ENCODE results near the gene CLRN1.

Gene CLRN1

DNA sequence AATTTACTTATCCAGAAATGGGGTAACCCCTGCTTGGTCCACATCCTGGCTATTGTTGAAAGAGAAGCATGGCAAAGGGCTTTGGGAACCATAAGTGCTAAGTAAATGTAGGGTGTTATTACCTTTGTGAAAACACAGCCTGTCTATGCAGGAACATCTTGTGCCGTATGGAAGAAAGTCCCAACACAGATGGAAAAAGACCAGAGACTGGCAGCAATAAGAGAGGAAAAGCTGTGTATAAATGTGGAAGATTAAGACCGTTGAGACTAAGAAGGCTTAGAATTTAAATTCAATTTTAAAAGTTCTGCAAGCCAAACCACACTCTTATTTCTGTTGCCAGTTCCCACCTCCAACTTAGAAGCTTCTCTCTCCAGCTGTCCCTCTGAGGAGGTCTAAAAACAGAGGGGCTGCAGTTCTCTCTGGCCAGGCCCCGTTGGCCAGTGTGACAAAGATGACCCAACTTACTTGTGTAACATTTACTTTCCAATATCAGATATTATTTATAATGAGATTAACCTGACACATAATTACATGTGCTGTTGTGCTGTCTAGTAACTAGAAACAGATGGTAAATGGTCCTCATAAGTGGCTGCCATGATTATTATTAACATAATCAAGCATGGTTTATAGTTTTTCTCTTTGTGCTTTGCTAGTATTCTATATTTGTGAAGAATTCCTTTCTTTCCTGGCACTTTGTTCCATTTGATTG, 74.3 kb downstream of the CLRN1 start (continued):
- TF ChIP-seq, protein P1, sequence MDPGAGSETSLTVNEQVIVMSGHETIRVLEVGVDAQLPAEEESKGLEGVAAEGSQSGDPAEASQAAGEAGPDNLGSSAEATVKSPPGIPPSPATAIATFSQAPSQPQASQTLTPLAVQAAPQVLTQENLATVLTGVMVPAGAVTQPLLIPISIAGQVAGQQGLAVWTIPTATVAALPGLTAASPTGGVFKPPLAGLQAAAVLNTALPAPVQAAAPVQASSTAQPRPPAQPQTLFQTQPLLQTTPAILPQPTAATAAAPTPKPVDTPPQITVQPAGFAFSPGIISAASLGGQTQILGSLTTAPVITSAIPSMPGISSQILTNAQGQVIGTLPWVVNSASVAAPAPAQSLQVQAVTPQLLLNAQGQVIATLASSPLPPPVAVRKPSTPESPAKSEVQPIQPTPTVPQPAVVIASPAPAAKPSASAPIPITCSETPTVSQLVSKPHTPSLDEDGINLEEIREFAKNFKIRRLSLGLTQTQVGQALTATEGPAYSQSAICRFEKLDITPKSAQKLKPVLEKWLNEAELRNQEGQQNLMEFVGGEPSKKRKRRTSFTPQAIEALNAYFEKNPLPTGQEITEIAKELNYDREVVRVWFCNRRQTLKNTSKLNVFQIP (CRISPR knock-in tag; IDR thresholded peaks at IDR 0.05; ENCODE audit: borderline replicate concordance, low read depth) = no peak
- TF ChIP-seq ESRRG (CRISPR knock-in tag; IDR thresholded peaks at IDR 0.05) (no peak), ZC3H10 (CRISPR knock-in tag; IDR thresholded peaks at IDR 0.05) (no peak), ZNF70 (CRISPR knock-in tag; IDR thresholded peaks at IDR 0.05) (no peak)

DNA sequence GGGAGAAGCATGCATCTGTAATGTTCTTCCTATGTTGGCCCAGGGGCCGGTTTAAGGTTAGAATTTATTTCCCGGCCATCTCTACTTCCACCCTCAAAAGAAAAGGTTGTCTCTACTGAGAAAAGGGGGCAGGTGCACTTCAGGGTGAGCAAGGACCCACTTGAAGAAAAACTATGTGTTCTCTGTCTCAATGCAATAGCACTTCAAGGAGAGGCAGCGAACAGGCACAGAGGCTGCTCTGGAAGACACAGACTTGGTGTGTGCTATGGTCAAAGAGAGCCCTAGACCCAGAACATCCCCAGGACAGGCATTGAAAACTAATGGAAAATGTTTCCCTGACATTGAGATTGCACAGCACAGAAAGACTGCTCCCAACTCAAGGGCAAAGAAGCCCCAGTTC, 74.9 kb downstream of the CLRN1 start:
- ATAC-seq = no peak
- no peak for TF ChIP-seq ZNF8 (CRISPR knock-in tag; IDR thresholded peaks at IDR 0.05)
- TF ChIP-seq ZC3H10 (CRISPR knock-in tag; IDR thresholded peaks at IDR 0.05) = no peak
- TF ChIP-seq TCF4 (CRISPR knock-in tag; IDR thresholded peaks at IDR 0.05; ENCODE audit: borderline replicate concordance) = no peak
- no peak for TF ChIP-seq ZFP30 (CRISPR knock-in tag; IDR thresholded peaks at IDR 0.05)
- TF ChIP-seq ZNF70 (CRISPR knock-in tag; IDR thresholded peaks at IDR 0.05) = no peak
- TF ChIP-seq GLIS3 (CRISPR knock-in tag; IDR thresholded peaks at IDR 0.05) = no peak
- no peak for TF ChIP-seq TOX (CRISPR knock-in tag; IDR thresholded peaks at IDR 0.05; ENCODE audit: borderline replicate concordance)
- TF ChIP-seq ZFP3 (CRISPR knock-in tag; IDR thresholded peaks at IDR 0.05) = no peak
- TF ChIP-seq SNAI2 (CRISPR knock-in tag; IDR thresholded peaks at IDR 0.05) = no peak

DNA sequence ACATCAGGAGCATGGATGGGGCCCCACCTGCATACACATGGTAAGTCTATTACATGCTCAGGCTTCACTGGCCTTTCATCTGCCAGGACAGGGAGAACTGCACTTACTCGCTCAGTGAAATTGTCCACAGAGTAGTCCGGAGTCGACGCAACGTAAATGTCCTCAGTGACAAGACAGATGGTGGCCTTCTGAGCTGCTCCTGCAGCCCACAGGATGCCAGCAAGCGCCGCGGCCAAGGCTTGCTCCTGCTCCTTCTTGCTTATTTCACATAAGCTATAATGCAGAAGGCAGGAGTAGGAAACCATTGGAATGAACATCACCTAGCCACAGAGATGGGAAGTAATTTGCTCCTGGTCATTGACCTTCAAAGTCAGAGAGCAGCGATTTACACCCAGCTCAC, 81.7 kb downstream of the CLRN1 start:
- ATAC-seq = no peak
- TF ChIP-seq, protein P2, sequence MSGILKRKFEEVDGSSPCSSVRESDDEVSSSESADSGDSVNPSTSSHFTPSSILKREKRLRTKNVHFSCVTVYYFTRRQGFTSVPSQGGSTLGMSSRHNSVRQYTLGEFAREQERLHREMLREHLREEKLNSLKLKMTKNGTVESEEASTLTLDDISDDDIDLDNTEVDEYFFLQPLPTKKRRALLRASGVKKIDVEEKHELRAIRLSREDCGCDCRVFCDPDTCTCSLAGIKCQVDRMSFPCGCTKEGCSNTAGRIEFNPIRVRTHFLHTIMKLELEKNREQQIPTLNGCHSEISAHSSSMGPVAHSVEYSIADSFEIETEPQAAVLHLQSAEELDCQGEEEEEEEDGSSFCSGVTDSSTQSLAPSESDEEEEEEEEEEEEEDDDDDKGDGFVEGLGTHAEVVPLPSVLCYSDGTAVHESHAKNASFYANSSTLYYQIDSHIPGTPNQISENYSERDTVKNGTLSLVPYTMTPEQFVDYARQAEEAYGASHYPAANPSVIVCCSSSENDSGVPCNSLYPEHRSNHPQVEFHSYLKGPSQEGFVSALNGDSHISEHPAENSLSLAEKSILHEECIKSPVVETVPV (CRISPR knock-in tag; IDR thresholded peaks at IDR 0.05) = no peak
- TF ChIP-seq, protein P3, sequence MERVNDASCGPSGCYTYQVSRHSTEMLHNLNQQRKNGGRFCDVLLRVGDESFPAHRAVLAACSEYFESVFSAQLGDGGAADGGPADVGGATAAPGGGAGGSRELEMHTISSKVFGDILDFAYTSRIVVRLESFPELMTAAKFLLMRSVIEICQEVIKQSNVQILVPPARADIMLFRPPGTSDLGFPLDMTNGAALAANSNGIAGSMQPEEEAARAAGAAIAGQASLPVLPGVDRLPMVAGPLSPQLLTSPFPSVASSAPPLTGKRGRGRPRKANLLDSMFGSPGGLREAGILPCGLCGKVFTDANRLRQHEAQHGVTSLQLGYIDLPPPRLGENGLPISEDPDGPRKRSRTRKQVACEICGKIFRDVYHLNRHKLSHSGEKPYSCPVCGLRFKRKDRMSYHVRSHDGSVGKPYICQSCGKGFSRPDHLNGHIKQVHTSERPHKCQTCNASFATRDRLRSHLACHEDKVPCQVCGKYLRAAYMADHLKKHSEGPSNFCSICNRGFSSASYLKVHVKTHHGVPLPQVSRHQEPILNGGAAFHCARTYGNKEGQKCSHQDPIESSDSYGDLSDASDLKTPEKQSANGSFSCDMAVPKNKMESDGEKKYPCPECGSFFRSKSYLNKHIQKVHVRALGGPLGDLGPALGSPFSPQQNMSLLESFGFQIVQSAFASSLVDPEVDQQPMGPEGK (CRISPR knock-in tag; IDR thresholded peaks at IDR 0.05; ENCODE audit: borderline replicate concordance) = no peak
- TF ChIP-seq TCF4 (CRISPR knock-in tag; IDR thresholded peaks at IDR 0.05; ENCODE audit: borderline replicate concordance) (no peak), SNAI2 (CRISPR knock-in tag; IDR thresholded peaks at IDR 0.05) (no peak), ISL1 (CRISPR knock-in tag; IDR thresholded peaks at IDR 0.05) (no peak), ZFP30 (CRISPR knock-in tag; IDR thresholded peaks at IDR 0.05) (no peak), ZNF8 (CRISPR knock-in tag; IDR thresholded peaks at IDR 0.05) (no peak), BACH2 (CRISPR knock-in tag; IDR thresholded peaks at IDR 0.05; ENCODE audit: borderline replicate concordance) (no peak), OSR1 (CRISPR knock-in tag; IDR thresholded peaks at IDR 0.05) (no peak), PPARA (CRISPR knock-in tag; IDR thresholded peaks at IDR 0.05; ENCODE audit: borderline replicate concordance) (no peak), GLIS3 (CRISPR knock-in tag; IDR thresholded peaks at IDR 0.05) (no peak)
- TF ChIP-seq, protein P4, sequence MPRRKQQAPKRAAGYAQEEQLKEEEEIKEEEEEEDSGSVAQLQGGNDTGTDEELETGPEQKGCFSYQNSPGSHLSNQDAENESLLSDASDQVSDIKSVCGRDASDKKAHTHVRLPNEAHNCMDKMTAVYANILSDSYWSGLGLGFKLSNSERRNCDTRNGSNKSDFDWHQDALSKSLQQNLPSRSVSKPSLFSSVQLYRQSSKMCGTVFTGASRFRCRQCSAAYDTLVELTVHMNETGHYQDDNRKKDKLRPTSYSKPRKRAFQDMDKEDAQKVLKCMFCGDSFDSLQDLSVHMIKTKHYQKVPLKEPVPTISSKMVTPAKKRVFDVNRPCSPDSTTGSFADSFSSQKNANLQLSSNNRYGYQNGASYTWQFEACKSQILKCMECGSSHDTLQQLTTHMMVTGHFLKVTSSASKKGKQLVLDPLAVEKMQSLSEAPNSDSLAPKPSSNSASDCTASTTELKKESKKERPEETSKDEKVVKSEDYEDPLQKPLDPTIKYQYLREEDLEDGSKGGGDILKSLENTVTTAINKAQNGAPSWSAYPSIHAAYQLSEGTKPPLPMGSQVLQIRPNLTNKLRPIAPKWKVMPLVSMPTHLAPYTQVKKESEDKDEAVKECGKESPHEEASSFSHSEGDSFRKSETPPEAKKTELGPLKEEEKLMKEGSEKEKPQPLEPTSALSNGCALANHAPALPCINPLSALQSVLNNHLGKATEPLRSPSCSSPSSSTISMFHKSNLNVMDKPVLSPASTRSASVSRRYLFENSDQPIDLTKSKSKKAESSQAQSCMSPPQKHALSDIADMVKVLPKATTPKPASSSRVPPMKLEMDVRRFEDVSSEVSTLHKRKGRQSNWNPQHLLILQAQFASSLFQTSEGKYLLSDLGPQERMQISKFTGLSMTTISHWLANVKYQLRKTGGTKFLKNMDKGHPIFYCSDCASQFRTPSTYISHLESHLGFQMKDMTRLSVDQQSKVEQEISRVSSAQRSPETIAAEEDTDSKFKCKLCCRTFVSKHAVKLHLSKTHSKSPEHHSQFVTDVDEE (CRISPR knock-in tag; IDR thresholded peaks at IDR 0.05) = no peak

DNA sequence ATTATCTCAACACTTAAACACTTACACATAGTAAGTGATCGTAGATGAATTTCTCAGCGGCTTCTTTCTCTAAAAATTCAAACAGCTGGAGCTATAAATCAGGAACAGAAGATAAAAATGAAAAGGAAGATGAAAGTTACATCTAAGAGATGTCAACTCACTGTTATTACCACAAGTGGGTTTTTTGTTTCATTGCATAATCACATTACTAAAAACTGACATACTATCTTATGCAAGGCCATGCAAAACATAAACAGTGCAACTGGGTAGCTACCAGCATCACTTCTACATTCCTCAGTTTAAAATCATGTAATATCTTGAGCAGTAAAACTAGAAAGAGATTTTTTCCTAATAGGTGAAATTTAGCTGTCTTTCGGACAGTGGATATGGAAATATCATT, 82.2 kb downstream of the CLRN1 start:
- ATAC-seq = no peak
- no peak for TF ChIP-seq ZNF8 (CRISPR knock-in tag; IDR thresholded peaks at IDR 0.05)
- no peak for TF ChIP-seq ARNTL (CRISPR knock-in tag; IDR thresholded peaks at IDR 0.05; ENCODE audit: borderline replicate concordance, low read depth)
- TF ChIP-seq TOX (CRISPR knock-in tag; IDR thresholded peaks at IDR 0.05; ENCODE audit: borderline replicate concordance) = no peak
- TF ChIP-seq PPARA (CRISPR knock-in tag; IDR thresholded peaks at IDR 0.05; ENCODE audit: borderline replicate concordance) = no peak
- TF ChIP-seq, protein P5, sequence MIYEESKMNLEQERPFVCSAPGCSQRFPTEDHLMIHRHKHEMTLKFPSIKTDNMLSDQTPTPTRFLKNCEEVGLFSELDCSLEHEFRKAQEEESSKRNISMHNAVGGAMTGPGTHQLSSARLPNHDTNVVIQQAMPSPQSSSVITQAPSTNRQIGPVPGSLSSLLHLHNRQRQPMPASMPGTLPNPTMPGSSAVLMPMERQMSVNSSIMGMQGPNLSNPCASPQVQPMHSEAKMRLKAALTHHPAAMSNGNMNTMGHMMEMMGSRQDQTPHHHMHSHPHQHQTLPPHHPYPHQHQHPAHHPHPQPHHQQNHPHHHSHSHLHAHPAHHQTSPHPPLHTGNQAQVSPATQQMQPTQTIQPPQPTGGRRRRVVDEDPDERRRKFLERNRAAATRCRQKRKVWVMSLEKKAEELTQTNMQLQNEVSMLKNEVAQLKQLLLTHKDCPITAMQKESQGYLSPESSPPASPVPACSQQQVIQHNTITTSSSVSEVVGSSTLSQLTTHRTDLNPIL (CRISPR knock-in tag; IDR thresholded peaks at IDR 0.05; ENCODE audit: low read depth) = no peak
- TF ChIP-seq OSR1 (CRISPR knock-in tag; IDR thresholded peaks at IDR 0.05) = no peak
- TF ChIP-seq ZNF70 (CRISPR knock-in tag; IDR thresholded peaks at IDR 0.05) = no peak
- TF ChIP-seq RARB (CRISPR knock-in tag; IDR thresholded peaks at IDR 0.05) = no peak
- no peak for TF ChIP-seq ZFP3 (CRISPR knock-in tag; IDR thresholded peaks at IDR 0.05)
- TF ChIP-seq TCF4 (CRISPR knock-in tag; IDR thresholded peaks at IDR 0.05; ENCODE audit: borderline replicate concordance) = no peak
- no peak for TF ChIP-seq CSDC2 (CRISPR knock-in tag; IDR thresholded peaks at IDR 0.05)
- no peak for TF ChIP-seq ZC3H10 (CRISPR knock-in tag; IDR thresholded peaks at IDR 0.05)
- TF ChIP-seq, protein P3 (CRISPR knock-in tag; IDR thresholded peaks at IDR 0.05; ENCODE audit: borderline replicate concordance) = no peak

All from SK-N-SH treated with all-trans-retinoic acid at 6 μM for 48 hours (cell line).